GM12801 (cell line): ENCODE measurements around the gene TAL2.

ENCODE experiments used
- CTCF ChIP-seq: IDR thresholded peaks from one replicate; pipeline ENCODE4 v1.5.1; 2011; ENCODE audit warnings: control low read depth; ENCODE audit not compliant: insufficient read length; ENCODE audit errors: extremely low read depth

Gene TAL2

GRCh38 chr9:105661011-105661410 is 1.2 kb upstream of the TAL2 start:
- no peak for TF ChIP-seq CTCF

- no peak for TF ChIP-seq CTCF
Observed at GRCh38 chr9:105663914-105664313, 1.7 kb downstream of the TAL2 start.

- TF ChIP-seq CTCF = no peak
Observed at GRCh38 chr9:105667867-105668266, 5.6 kb downstream of the TAL2 start.

GRCh38 chr9:105670315-105670714 is 8.1 kb downstream of the TAL2 start:
- no peak for TF ChIP-seq CTCF

- no peak for TF ChIP-seq CTCF
Observed at GRCh38 chr9:105670775-105671174, 8.5 kb downstream of the TAL2 start.

- TF ChIP-seq CTCF = no peak
Observed at GRCh38 chr9:105672711-105673234, 10.5 kb downstream of the TAL2 start.

GRCh38 chr9:105673850-105674387 is 11.7 kb downstream of the TAL2 start:
- no peak for TF ChIP-seq CTCF
